ENCODE data around the gene GRM4.

Gene GRM4

DNA sequence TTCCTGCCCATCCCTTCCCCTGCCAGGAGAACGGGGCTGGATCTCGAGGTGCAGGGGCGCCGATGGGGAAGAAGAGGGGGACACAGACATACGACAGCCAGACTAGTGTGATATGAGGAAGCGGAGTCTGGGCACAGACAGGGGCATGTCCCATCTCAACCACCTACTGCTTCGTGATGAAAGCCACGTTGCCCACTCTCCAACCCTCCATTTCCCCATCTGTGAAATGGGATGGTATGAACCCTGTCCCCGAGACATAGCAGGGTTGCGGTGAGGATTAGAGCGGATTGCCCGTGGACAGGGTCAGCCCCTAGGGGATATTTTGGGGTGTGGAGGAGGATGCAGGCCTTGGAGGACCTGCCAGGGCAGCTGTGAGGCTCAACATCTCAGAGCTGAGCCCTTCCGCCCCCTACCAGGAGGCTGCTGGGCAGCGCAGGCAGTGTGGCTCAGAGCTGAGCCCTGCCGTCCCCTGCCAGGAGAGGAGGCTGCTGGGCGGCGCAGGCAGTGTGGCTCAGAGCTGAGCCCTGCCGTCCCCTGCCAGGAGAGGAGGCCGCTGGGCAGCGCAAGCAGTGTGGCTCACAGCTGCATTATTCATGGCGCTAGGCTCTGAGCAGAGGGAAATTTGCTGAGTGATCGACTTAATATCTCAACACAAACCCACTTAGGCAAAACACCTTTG, 71.7 kb downstream of the GRM4 start:
- TF ChIP-seq, protein P1, sequence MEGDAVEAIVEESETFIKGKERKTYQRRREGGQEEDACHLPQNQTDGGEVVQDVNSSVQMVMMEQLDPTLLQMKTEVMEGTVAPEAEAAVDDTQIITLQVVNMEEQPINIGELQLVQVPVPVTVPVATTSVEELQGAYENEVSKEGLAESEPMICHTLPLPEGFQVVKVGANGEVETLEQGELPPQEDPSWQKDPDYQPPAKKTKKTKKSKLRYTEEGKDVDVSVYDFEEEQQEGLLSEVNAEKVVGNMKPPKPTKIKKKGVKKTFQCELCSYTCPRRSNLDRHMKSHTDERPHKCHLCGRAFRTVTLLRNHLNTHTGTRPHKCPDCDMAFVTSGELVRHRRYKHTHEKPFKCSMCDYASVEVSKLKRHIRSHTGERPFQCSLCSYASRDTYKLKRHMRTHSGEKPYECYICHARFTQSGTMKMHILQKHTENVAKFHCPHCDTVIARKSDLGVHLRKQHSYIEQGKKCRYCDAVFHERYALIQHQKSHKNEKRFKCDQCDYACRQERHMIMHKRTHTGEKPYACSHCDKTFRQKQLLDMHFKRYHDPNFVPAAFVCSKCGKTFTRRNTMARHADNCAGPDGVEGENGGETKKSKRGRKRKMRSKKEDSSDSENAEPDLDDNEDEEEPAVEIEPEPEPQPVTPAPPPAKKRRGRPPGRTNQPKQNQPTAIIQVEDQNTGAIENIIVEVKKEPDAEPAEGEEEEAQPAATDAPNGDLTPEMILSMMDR (IDR thresholded peaks at IDR 0.05; ENCODE audit: low read depth, low read length, missing control alignments), result no peak
- H3K4me3 ChIP-seq (ENCODE audit: low read depth, low read length), result no peak overlapping the region
- no peak for DNase-seq (ENCODE audit: low read depth)

DNA sequence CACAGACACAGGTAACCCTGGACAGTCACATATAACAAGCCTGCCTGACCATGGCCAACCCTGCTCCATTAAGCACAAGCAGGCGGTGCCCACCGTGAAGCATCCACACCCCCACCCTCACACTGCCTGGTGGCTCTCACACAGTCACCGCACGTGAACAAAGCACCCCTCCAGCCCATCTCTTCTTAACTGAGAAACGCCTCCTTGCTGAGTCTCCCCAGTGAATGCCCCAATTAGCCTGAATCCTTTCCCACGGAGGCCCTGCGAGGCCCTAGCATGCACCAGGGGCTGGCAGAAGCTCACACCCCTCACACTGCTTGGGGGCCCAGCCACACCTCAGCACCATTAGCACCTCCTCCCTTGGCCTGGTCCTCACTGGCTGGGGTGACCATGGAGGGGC, 72.3 kb downstream of the GRM4 start:
- no peak overlapping the region for H3K4me3 ChIP-seq (ENCODE audit: low read depth, low read length)
- DNase-seq (ENCODE audit: low read depth), result no peak
- TF ChIP-seq, protein P1 (IDR thresholded peaks at IDR 0.05; ENCODE audit: low read depth, low read length, missing control alignments), result no peak

DNA sequence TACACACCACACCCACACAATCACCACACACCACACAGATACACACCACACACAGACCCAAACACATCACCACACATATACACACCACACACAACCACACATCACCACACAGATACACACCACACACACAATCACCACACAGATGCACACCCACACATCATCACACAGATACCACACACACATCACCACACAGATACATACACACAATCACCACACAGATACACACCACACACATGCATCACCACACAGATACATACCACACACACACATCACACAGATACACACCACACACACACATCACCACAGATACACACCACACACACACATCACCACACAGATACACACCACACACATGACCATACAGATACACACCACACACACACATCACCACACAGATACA, 73.2 kb downstream of the GRM4 start:
- no peak for DNase-seq (ENCODE audit: low read depth)
- TF ChIP-seq, protein P1 (IDR thresholded peaks at IDR 0.05; ENCODE audit: low read depth, low read length, missing control alignments), result no peak

DNA sequence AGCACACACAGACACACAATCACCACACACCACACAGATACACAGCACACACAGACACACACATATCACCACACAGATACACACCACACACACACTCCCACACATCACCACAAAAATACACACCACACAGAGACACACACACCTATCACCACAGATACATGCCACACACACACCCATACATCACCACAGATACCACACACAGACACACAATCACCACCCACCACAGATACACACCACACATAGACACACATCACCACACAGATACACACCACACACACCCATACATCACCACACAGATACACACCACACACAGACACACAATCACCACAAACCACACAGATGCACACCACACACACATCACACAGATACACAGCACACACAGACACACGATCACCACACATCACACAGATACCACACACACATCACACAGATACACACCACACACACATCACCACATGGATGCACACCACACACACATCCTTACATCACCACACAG, 74.0 kb downstream of the GRM4 start:
- no peak for DNase-seq (ENCODE audit: low read depth)
- TF ChIP-seq, protein P1 (IDR thresholded peaks at IDR 0.05; ENCODE audit: low read depth, low read length, missing control alignments), result no peak
- H3K4me3 ChIP-seq (ENCODE audit: low read depth, low read length), result no peak overlapping the region

More for the DNA sequence above, 73.2 kb downstream of the GRM4 start:
- no peak overlapping the region for H3K4me3 ChIP-seq (ENCODE audit: low read depth, low read length)

DNA sequence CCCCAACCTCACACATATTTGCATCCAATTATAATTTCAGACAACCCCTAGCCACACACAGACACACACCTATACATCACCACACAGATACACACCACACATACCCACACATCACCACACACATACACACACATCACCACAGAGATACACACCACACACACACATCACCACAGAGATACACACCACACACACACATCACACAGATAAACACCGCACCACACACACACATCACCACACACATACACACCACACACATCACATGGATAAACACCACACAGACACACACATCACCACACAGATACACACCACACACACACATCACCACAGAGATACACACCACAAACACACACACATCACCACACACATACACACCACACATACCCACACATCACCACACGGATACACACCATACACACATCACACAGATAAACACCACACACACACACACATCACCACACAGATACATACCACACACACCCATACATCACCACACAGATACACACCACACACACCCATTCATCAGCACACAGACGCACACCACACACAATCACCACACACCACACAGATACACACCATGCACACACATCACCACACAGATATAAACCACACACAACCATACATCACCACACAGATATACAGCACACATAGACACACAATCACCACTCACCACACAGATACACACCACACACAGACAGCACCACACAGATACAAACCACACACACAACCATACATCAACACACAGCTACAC, 74.6 kb downstream of the GRM4 start:
- no peak for DNase-seq (ENCODE audit: low read depth)
- TF ChIP-seq, protein P1 (IDR thresholded peaks at IDR 0.05; ENCODE audit: low read depth, low read length, missing control alignments), result no peak
- H3K4me3 ChIP-seq (ENCODE audit: low read depth, low read length), result no peak overlapping the region

DNA sequence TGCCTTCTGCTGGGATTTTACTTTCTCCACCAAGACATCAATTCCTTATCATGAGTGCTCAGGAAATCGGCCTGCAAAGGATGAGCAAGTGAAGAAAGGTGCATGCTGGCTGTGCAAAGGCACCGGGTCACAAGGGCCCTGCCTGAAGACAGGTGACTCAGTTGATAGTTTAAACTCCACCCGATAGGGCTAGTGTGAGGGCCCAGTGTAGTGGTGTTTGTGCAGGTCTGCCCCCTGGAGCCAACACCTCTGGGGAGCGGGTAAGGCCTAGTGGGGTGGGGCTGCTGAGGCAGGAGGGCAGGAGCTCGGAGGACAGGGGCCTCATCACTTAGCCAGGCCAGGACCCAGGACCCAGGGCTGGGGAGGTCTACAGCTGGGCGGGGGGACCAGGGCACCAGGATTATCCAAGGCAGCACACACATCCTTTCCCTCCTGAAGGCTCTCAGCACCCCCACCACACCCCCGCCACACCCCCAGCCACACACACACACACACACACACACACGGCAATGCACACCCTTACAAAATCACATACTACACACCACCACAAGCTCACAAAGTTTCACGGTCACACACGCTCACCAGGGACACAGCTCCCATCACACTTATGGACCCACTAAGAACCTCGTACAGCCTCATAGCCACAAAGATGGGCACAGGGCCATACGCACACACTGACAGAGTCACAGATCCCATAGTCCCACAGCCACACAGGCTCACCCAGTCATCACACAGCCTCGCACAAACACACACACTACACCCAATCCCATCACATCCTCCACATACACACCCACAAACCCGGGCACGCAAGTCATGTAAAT, 75.4 kb downstream of the GRM4 start:
- H3K4me3 ChIP-seq (ENCODE audit: low read depth, low read length), result no peak overlapping the region
- DNase-seq (ENCODE audit: low read depth), result no peak
- TF ChIP-seq, protein P1 (IDR thresholded peaks at IDR 0.05; ENCODE audit: low read depth, low read length, missing control alignments), result no peak
